HUES6 (cell line): Measurements from ENCODE around the gene TMEM132D.

Source experiments
- H3K27ac ChIP-seq: 2 replicates; pipeline ENCODE4 v1.7.0; 2013; ENCODE audit warnings: low read depth, mild to moderate bottlenecking, low read length, inconsistent platforms
- H3K27me3 ChIP-seq: 2 replicates; pipeline ENCODE4 v1.6.1; 2013; ENCODE audit warnings: low read length; ENCODE audit not compliant: control insufficient read depth, insufficient read depth
- H3K36me3 ChIP-seq: 2 replicates; pipeline ENCODE4 v1.6.1; 2013; ENCODE audit warnings: low read length; ENCODE audit not compliant: control insufficient read depth, insufficient read depth
- H3K4me1 ChIP-seq: 2 replicates; pipeline ENCODE4 v1.6.1; 2013; ENCODE audit warnings: low read length; ENCODE audit not compliant: control insufficient read depth, insufficient read depth
- H3K4me3 ChIP-seq: 2 replicates; pipeline ENCODE4 v1.5.1; 2013; ENCODE audit warnings: low read depth, low read length
- H3K9ac ChIP-seq: one replicate; pipeline ENCODE4 v1.6.1; 2013; ENCODE audit warnings: mild to moderate bottlenecking, low read length
- H3K9me3 ChIP-seq: 2 replicates; pipeline ENCODE4 v1.6.1; 2013; ENCODE audit warnings: low read depth, low read length; ENCODE audit not compliant: control insufficient read depth, insufficient read depth

The TMEM132D gene

DNA sequence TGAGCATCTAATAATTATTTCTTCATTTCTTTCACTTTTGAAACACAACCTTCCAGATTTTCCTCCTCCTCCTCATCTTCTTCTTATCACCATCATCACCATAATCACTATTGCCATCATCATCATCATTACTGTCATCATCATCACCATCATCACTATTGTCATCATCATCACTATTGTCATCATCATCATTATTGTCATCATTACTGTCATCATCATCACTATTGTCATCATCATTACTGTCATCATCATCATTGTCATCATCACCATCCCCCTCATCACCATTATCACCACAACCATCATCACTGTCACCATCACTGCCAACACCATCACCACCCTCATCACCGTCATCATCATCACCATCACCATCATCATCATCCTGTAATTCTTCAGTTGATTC lies 400.0 kb downstream of the TMEM132D start:
- no peak overlapping the region for H3K27ac ChIP-seq
- 0 out of 2 replicates have a peak, but pooled peaks cover 6% of the 10 kb centered on the region for H3K9me3 ChIP-seq
- H3K4me3 ChIP-seq = no peak overlapping the region
- no peaks in the 10 kb centered on the region for H3K36me3 ChIP-seq
- no peak overlapping the region for H3K9ac ChIP-seq
- no peaks in the 10 kb centered on the region for H3K4me1 ChIP-seq
- H3K27me3 ChIP-seq = no peaks in the 10 kb centered on the region

DNA sequence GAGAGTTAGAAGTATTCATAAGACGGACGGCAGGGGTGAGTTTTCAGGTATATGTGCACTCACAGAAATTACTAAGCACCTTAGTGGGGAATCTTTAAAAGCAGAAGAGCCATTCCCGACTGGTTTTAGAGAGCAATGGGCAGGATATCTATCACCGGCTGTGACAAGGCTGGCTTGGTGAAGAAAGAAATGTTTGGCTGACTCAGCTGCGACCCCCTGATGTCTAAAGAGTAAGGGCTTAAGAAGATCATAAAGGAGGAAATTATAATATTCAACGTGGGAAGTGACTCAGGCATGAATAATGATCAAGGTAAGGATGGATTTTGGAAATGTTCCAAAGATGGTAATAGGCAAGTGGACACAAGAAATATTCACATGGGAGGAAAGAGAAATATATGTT lies 407.6 kb downstream of the TMEM132D start:
- Histone ChIP-seq H3K27ac (no peak overlapping the region), H3K36me3 (no peaks in the 10 kb centered on the region), H3K27me3 (no peaks in the 10 kb centered on the region), H3K4me1 (no peaks in the 10 kb centered on the region; the same call in 1 of the 2 replicates), H3K9me3 (no peaks in the 10 kb centered on the region), H3K9ac (no peak overlapping the region), H3K4me3 (no peak overlapping the region)

DNA sequence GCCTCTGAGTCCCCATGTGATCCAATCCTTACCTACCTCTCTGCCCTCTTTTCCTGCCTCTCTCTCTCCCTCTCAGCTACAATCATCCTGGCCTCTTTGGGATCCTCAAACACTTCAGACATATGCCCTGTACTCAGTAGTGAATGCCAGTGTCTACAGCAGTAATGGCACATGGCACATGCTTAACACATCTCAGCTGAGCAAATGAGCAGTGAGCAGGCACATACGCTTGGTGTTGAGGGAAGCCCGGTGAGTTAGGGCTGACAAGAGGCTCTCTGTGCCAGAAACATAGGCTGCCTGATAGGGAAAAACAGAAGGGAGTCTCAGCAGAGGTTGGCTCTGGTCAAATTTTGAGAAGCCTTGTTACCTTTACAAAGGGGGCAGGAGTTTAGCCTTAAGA lies 409.1 kb downstream of the TMEM132D start:
- H3K9ac ChIP-seq = no peak overlapping the region
- H3K27me3 ChIP-seq = no peaks in the 10 kb centered on the region
- no peaks in the 10 kb centered on the region; the same call in 1 of the 2 replicates for H3K4me1 ChIP-seq
- H3K4me3 ChIP-seq = no peak overlapping the region
- H3K9me3 ChIP-seq = no peaks in the 10 kb centered on the region
- no peaks in the 10 kb centered on the region for H3K36me3 ChIP-seq
- H3K27ac ChIP-seq = no peak overlapping the region

DNA sequence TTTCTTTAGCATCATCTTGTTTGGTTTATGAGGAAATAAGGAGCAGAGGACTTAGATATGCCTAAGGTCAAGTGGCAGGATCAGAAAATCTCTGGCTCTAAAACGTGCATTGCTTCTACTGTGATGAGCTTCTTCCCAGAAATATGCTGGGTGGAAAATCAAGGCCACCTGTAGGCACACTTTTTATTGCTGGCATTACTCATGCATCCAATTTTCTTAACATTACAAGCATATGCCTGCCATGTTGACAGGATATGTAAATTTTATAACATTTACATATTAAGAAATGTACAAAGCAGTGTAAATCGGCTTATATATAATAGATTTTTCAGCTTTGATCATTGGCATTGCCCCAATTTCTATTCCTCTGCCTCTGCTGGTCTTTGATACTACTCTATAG lies 409.6 kb downstream of the TMEM132D start:
- no peak overlapping the region for H3K9ac ChIP-seq
- no peaks in the 10 kb centered on the region for H3K36me3 ChIP-seq
- H3K27ac ChIP-seq = no peak overlapping the region
- no peak overlapping the region for H3K4me3 ChIP-seq
- H3K27me3 ChIP-seq = no peaks in the 10 kb centered on the region
- H3K4me1 ChIP-seq = no peaks in the 10 kb centered on the region; the same call in 1 of the 2 replicates
- no peaks in the 10 kb centered on the region for H3K9me3 ChIP-seq

DNA sequence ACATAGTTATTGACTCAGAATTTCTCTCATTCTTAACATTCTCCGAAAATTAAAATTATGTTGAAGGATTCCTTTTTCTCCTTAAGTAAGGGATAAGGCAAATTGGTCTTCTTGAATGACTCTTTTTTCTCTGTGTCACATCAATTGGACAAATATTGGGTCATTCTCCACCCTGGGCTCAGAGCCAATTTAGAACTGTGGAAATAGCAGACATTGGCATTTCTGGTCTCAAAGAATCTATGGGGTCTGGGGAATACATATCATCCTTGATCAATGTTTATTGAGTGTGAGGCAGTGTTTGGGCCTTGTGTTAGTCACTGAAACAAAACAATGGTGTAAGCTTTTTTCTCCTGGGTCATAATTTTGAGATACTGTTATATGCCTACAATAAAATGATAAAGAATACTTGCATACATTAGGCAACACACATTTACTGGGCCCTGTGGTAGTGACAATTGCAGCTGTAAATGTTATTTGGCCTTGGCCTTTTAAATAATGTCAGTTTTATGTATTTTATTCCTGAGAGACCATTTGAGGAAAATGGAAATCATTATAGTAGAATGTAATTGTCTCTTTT lies 414.6 kb downstream of the TMEM132D start:
- H3K27me3 ChIP-seq = no peaks in the 10 kb centered on the region
- H3K4me1 ChIP-seq = no peaks in the 10 kb centered on the region
- no peaks in the 10 kb centered on the region for H3K9me3 ChIP-seq
- no peak overlapping the region for H3K4me3 ChIP-seq
- no peak overlapping the region for H3K27ac ChIP-seq
- no peak overlapping the region for H3K9ac ChIP-seq
- H3K36me3 ChIP-seq = no peaks in the 10 kb centered on the region

DNA sequence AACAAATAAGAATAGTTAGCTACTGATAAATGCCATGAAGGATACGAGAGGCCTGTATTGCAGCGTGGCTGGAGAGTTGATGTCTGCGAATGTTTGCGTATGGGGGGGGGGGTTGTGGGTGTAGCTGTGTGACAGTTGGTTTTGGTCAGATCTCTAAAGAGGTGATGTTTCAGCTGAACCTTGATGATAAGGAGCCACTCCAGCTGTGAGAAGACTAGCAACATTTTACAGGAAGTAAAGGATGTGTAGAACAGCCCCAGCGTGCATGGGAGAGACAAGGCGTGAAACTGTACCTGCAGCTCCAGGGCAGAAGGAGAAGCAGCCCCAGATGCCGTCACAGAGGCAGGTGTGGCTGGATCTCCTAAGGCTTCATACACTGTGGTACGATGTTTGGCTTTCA lies 416.9 kb downstream of the TMEM132D start:
- H3K27ac ChIP-seq = no peak overlapping the region
- no peaks in the 10 kb centered on the region for H3K27me3 ChIP-seq
- no peaks in the 10 kb centered on the region for H3K36me3 ChIP-seq
- no peak overlapping the region for H3K9ac ChIP-seq
- H3K4me3 ChIP-seq = no peak overlapping the region
- H3K4me1 ChIP-seq = no peaks in the 10 kb centered on the region
- no peaks in the 10 kb centered on the region for H3K9me3 ChIP-seq

DNA sequence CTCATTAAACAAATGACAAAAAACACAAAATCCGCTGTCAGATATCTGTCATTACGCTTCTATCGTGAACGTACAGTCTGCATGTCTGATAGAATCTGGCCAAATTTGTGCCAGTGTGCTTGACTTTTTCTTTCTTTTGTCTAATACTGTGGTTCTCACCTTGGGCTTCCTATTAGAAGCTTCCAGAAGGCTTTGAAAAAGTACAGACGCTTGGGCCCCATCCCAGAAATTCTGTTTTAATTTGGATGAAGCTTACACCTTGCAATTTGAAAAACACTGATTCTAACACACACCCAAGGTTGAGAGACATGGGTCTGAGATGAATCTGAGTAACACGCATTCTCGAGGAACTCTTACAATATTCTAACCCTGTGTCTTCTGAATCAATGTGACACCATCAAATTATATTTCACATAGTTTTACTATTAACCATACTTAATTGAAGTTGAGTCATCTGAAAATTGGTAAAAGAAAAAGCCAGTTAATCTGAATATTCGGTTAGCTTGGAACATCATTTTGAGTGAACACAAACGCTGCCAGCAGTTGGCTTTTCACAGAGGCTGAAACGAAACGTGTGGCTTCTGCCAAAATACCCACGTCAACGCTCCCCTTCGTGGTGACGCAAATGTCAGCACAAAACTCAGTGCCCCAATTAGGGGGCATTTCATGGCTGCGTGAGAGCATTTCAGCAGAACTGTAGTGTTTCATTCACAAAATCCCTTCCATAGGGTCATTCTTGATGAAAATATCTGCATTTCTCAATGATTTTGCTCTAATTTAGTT lies 420.5 kb downstream of the TMEM132D start:
- no peak overlapping the region for H3K9ac ChIP-seq
- no peak overlapping the region for H3K4me3 ChIP-seq
- no peaks in the 10 kb centered on the region for H3K9me3 ChIP-seq
- no peak overlapping the region for H3K27ac ChIP-seq
- no peaks in the 10 kb centered on the region for H3K27me3 ChIP-seq
- H3K36me3 ChIP-seq = no peaks in the 10 kb centered on the region
- no peaks in the 10 kb centered on the region for H3K4me1 ChIP-seq

DNA sequence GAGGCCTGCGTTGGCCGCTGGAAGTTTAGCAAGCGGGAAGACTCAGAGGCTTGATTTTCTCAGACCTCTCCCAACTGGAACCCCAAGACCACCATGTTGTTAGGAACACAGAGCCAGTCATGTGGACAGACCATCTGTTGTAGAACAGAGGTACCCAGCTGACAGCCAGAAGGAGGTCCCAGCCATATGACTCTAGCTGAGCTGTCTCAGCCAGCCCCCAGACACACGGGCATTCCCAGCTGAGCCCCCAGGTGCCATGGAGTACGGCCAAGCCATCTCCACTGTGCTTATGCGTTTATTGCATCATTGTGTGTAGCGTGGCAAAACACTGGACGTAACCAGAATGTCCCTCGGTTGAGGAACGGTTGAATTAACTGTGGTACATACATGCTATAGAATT lies 421.9 kb downstream of the TMEM132D start:
- H3K9me3 ChIP-seq = no peaks in the 10 kb centered on the region
- no peak overlapping the region for H3K9ac ChIP-seq
- no peaks in the 10 kb centered on the region for H3K27me3 ChIP-seq
- no peak overlapping the region for H3K27ac ChIP-seq
- no peaks in the 10 kb centered on the region for H3K36me3 ChIP-seq
- H3K4me1 ChIP-seq = no peaks in the 10 kb centered on the region
- no peak overlapping the region for H3K4me3 ChIP-seq

DNA sequence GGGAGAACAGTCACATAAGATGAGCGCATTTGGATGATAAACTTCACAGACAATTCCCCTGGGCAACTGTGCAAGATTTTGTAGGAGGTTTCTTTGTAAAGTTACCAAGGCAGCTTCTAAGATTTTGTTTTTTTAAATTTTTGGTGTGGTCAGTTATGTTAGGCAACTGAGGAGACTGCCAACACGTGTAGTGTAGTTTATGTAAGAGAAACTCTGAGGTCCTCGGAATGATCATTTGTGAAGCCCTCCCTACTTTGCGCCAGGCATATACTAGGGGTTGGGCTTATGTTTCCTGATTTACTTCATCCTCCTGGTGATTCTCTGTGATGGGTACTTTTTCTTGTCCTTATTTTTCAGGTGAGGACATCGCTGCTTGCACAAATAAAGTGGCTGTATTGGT lies 433.6 kb downstream of the TMEM132D start:
- Histone ChIP-seq H3K4me3 (no peak overlapping the region), H3K36me3 (no peaks in the 10 kb centered on the region), H3K27me3 (no peaks in the 10 kb centered on the region), H3K4me1 (no peaks in the 10 kb centered on the region), H3K9me3 (no peaks in the 10 kb centered on the region; the same call in 1 of the 2 replicates), H3K9ac (no peak overlapping the region), H3K27ac (no peak overlapping the region)

DNA sequence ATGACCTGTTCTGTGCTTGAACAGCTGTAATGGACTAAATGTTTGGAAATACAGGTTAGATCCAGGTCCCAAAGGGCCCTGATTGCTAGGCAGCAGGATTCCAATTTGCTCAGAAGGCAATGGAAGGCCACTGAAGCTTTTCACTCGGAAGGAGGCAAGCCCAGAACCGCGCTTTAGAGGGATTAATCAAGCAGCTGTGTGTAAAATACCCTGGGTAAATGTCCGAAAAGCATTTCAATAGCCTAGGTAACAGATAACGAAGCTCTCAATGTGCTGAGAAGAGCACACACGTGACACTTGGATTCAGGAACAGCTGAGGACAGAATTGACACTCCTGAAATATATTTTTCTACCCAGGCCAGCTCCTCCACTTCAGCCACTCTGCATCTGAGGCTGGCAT lies 436.1 kb downstream of the TMEM132D start:
- no peaks in the 10 kb centered on the region; the same call in 1 of the 2 replicates for H3K9me3 ChIP-seq
- H3K4me3 ChIP-seq = no peak overlapping the region
- no peaks in the 10 kb centered on the region for H3K27me3 ChIP-seq
- H3K27ac ChIP-seq = no peak overlapping the region
- no peaks in the 10 kb centered on the region for H3K4me1 ChIP-seq
- H3K36me3 ChIP-seq = no peaks in the 10 kb centered on the region
- no peak overlapping the region for H3K9ac ChIP-seq

DNA sequence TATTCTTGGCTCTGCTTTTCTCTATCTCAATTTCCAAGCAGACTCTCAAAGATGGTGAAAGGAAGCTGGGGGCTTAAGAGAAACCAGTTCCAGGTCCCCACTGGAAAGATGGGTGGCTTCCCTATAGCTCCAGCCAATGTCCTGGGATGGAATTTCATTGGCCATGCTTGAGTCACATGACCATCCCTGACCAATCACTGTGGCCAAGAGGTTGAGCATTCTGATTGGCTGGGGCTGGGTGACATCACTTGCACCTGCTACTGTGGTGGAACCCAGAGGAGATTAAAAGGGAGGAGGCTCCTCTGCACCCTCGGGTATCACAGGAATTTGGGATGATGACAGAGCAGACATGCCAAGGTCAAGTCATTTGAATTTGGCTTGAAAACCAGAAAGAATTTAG lies 436.5 kb downstream of the TMEM132D start:
- no peak overlapping the region for H3K9ac ChIP-seq
- no peaks in the 10 kb centered on the region; the same call in 1 of the 2 replicates for H3K9me3 ChIP-seq
- no peaks in the 10 kb centered on the region for H3K36me3 ChIP-seq
- no peaks in the 10 kb centered on the region for H3K4me1 ChIP-seq
- no peak overlapping the region for H3K4me3 ChIP-seq
- no peak overlapping the region for H3K27ac ChIP-seq
- H3K27me3 ChIP-seq = no peaks in the 10 kb centered on the region
